Measurements from ENCODE around the gene HBA1.
"Not testable (repeated sequence)": the region's sequence is repeated elsewhere in the genome, so short reads cannot be mapped to it uniquely, and the experiment has no call there.

Gene HBA1

GRCh38 chr16:176477-177382 lies at the start of gene HBA1:
Gene HBA1 (plus strand): TSS chr16:176680. CDS start chr16:176717, 37 bp downstream.
- not testable (repeated sequence) for H3K4me1 ChIP-seq (ENCODE audit: control insufficient read depth, insufficient read depth, low read length); H3K27ac ChIP-seq (ENCODE audit: low read depth, low read length); H3K9ac ChIP-seq (ENCODE audit: low read length); H3K4me3 ChIP-seq (ENCODE audit: low read length); H3K36me3 ChIP-seq (ENCODE audit: control insufficient read depth, insufficient read depth, low read length)
- H3K27me3 ChIP-seq (ENCODE audit: control insufficient read depth, insufficient read depth, low read length), result peaks cover 25% of the 10 kb centered on the region

GRCh38 chr16:129075-129474 lies 47.4 kb upstream of the HBA1 start:
- Histone ChIP-seq H3K27ac (ENCODE audit: low read depth, low read length) (no peak overlapping the region), H3K36me3 (ENCODE audit: control insufficient read depth, insufficient read depth, low read length) (no peaks in the 10 kb centered on the region), H3K4me3 (ENCODE audit: low read length) (no peak overlapping the region), H3K4me1 (ENCODE audit: control insufficient read depth, insufficient read depth, low read length) (no peaks in the 10 kb centered on the region), H3K9ac (ENCODE audit: low read length) (no peak overlapping the region), H3K27me3 (ENCODE audit: control insufficient read depth, insufficient read depth, low read length) (no peaks in the 10 kb centered on the region)

- H3K36me3 ChIP-seq (ENCODE audit: control insufficient read depth, insufficient read depth, low read length), result no peaks in the 10 kb centered on the region
- no peak overlapping the region for H3K27ac ChIP-seq (ENCODE audit: low read depth, low read length)
- no peak overlapping the region for H3K4me3 ChIP-seq (ENCODE audit: low read length)
- H3K4me1 ChIP-seq (ENCODE audit: control insufficient read depth, insufficient read depth, low read length), result no peaks in the 10 kb centered on the region
- H3K27me3 ChIP-seq (ENCODE audit: control insufficient read depth, insufficient read depth, low read length), result no peaks in the 10 kb centered on the region
- H3K9ac ChIP-seq (ENCODE audit: low read length), result no peak overlapping the region
Observed at GRCh38 chr16:130533-131173, 45.8 kb upstream of the HBA1 start.

GRCh38 chr16:132120-132519 lies 44.4 kb upstream of the HBA1 start:
- Histone ChIP-seq H3K27me3 (ENCODE audit: control insufficient read depth, insufficient read depth, low read length) (no peaks in the 10 kb centered on the region), H3K36me3 (ENCODE audit: control insufficient read depth, insufficient read depth, low read length) (no peaks in the 10 kb centered on the region), H3K9ac (ENCODE audit: low read length) (no peak overlapping the region), H3K4me3 (ENCODE audit: low read length) (no peak overlapping the region), H3K4me1 (ENCODE audit: control insufficient read depth, insufficient read depth, low read length) (no peaks in the 10 kb centered on the region), H3K27ac (ENCODE audit: low read depth, low read length) (no peak overlapping the region)

- H3K4me1 ChIP-seq (ENCODE audit: control insufficient read depth, insufficient read depth, low read length), result no peaks in the 10 kb centered on the region
- no peak overlapping the region for H3K4me3 ChIP-seq (ENCODE audit: low read length)
- H3K27ac ChIP-seq (ENCODE audit: low read depth, low read length), result no peak overlapping the region
- no peaks in the 10 kb centered on the region for H3K36me3 ChIP-seq (ENCODE audit: control insufficient read depth, insufficient read depth, low read length)
- H3K27me3 ChIP-seq (ENCODE audit: control insufficient read depth, insufficient read depth, low read length), result no peaks in the 10 kb centered on the region
- H3K9ac ChIP-seq (ENCODE audit: low read length), result no peak overlapping the region
Observed at GRCh38 chr16:133716-134115, 42.8 kb upstream of the HBA1 start.

- Histone ChIP-seq H3K4me3 (ENCODE audit: low read length) (peak overlapping the region; percentile 56), H3K9ac (ENCODE audit: low read length) (peak overlapping the region; percentile 8), H3K27me3 (ENCODE audit: control insufficient read depth, insufficient read depth, low read length) (no peaks in the 10 kb centered on the region), H3K27ac (ENCODE audit: low read depth, low read length) (peak overlapping the region; percentile 15), H3K4me1 (ENCODE audit: control insufficient read depth, insufficient read depth, low read length) (no peaks in the 10 kb centered on the region), H3K36me3 (ENCODE audit: control insufficient read depth, insufficient read depth, low read length) (no peaks in the 10 kb centered on the region)
Observed at GRCh38 chr16:138049-138417, 38.4 kb upstream of the HBA1 start.

- Histone ChIP-seq H3K27ac (ENCODE audit: low read depth, low read length) (no peak overlapping the region), H3K4me1 (ENCODE audit: control insufficient read depth, insufficient read depth, low read length) (no peaks in the 10 kb centered on the region), H3K36me3 (ENCODE audit: control insufficient read depth, insufficient read depth, low read length) (no peaks in the 10 kb centered on the region), H3K4me3 (ENCODE audit: low read length) (no peak overlapping the region), H3K9ac (ENCODE audit: low read length) (no peak overlapping the region), H3K27me3 (ENCODE audit: control insufficient read depth, insufficient read depth, low read length) (peaks cover 3% of the 10 kb centered on the region)
Observed at GRCh38 chr16:140175-140857, 36.2 kb upstream of the HBA1 start.

GRCh38 chr16:142405-142967 lies 34.0 kb upstream of the HBA1 start:
- Histone ChIP-seq H3K4me1 (ENCODE audit: control insufficient read depth, insufficient read depth, low read length) (no peaks in the 10 kb centered on the region), H3K27ac (ENCODE audit: low read depth, low read length) (no peak overlapping the region), H3K36me3 (ENCODE audit: control insufficient read depth, insufficient read depth, low read length) (no peaks in the 10 kb centered on the region), H3K4me3 (ENCODE audit: low read length) (no peak overlapping the region), H3K27me3 (ENCODE audit: control insufficient read depth, insufficient read depth, low read length) (peaks cover 3% of the 10 kb centered on the region), H3K9ac (ENCODE audit: low read length) (no peak overlapping the region)

GRCh38 chr16:143047-143446 lies 33.4 kb upstream of the HBA1 start:
- H3K36me3 ChIP-seq (ENCODE audit: control insufficient read depth, insufficient read depth, low read length), result no peaks in the 10 kb centered on the region
- H3K4me3 ChIP-seq (ENCODE audit: low read length), result no peak overlapping the region
- H3K4me1 ChIP-seq (ENCODE audit: control insufficient read depth, insufficient read depth, low read length), result no peaks in the 10 kb centered on the region
- H3K27ac ChIP-seq (ENCODE audit: low read depth, low read length), result no peak overlapping the region
- H3K27me3 ChIP-seq (ENCODE audit: control insufficient read depth, insufficient read depth, low read length), result peaks cover 3% of the 10 kb centered on the region
- no peak overlapping the region for H3K9ac ChIP-seq (ENCODE audit: low read length)

GRCh38 chr16:143456-143855 lies 33.0 kb upstream of the HBA1 start:
- Histone ChIP-seq H3K4me1 (ENCODE audit: control insufficient read depth, insufficient read depth, low read length) (no peaks in the 10 kb centered on the region), H3K27ac (ENCODE audit: low read depth, low read length) (no peak overlapping the region), H3K4me3 (ENCODE audit: low read length) (no peak overlapping the region), H3K9ac (ENCODE audit: low read length) (no peak overlapping the region), H3K27me3 (ENCODE audit: control insufficient read depth, insufficient read depth, low read length) (peaks cover 3% of the 10 kb centered on the region), H3K36me3 (ENCODE audit: control insufficient read depth, insufficient read depth, low read length) (no peaks in the 10 kb centered on the region)

- peaks cover 3% of the 10 kb centered on the region for H3K27me3 ChIP-seq (ENCODE audit: control insufficient read depth, insufficient read depth, low read length)
- H3K27ac ChIP-seq (ENCODE audit: low read depth, low read length), result no peak overlapping the region
Observed at GRCh38 chr16:144797-145252, 31.7 kb upstream of the HBA1 start.

GRCh38 chr16:146646-147045 lies 29.8 kb upstream of the HBA1 start:
- no peak overlapping the region for H3K9ac ChIP-seq (ENCODE audit: low read length)
- no peak overlapping the region for H3K4me3 ChIP-seq (ENCODE audit: low read length)
- H3K27me3 ChIP-seq (ENCODE audit: control insufficient read depth, insufficient read depth, low read length), result peaks cover 3% of the 10 kb centered on the region
- no peaks in the 10 kb centered on the region for H3K4me1 ChIP-seq (ENCODE audit: control insufficient read depth, insufficient read depth, low read length)
- no peaks in the 10 kb centered on the region for H3K36me3 ChIP-seq (ENCODE audit: control insufficient read depth, insufficient read depth, low read length)
- H3K27ac ChIP-seq (ENCODE audit: low read depth, low read length), result no peak overlapping the region

More at GRCh38 chr16:144797-145252, 31.7 kb upstream of the HBA1 start:
- no peak overlapping the region for H3K4me3 ChIP-seq (ENCODE audit: low read length)
- H3K9ac ChIP-seq (ENCODE audit: low read length), result no peak overlapping the region
- H3K36me3 ChIP-seq (ENCODE audit: control insufficient read depth, insufficient read depth, low read length), result no peaks in the 10 kb centered on the region
- no peaks in the 10 kb centered on the region for H3K4me1 ChIP-seq (ENCODE audit: control insufficient read depth, insufficient read depth, low read length)
